T-helper 17 cell (primary cell): ENCODE data around the gene APCDD1. TPM values are rescaled to one million over a fixed set of nuclear protein-coding genes. Genes with fewer than 3 reads are reported as not detected.

Source experiments
- ATAC-seq: fragments of 150-1000 bp; cut with Tn5 transposase; 2 replicates; pipeline ENCODE4 v1.10.0; 2021; ENCODE audit warnings: mild to moderate bottlenecking, moderate library complexity
- DNase-seq, 3 donors: peaks; one replicate each; pipeline versions ENCODE4 v3.0.0 to v3.0.0-alpha.2; 2020 to 2021
- H3K9me3 ChIP-seq: one replicate; pipeline ENCODE4 v1.7.0; 2013; ENCODE audit warnings: low read length, mild to moderate bottlenecking; ENCODE audit not compliant: control insufficient read depth, poor library complexity, severe bottlenecking
- H3K27ac Mint-ChIP-seq: one replicate; pipeline ENCODE4 v1.8.0; 2022; ENCODE audit warnings: mild to moderate bottlenecking, moderate library complexity, mixed read lengths
- H3K27me3 Mint-ChIP-seq: one replicate; pipeline ENCODE4 v1.8.0; 2022; ENCODE audit warnings: mixed read lengths
- H3K36me3 Mint-ChIP-seq: one replicate; pipeline ENCODE4 v1.8.0; 2022; ENCODE audit warnings: low read depth, mixed read lengths
- H3K4me1 Mint-ChIP-seq: one replicate; pipeline ENCODE4 v1.8.0; 2022; ENCODE audit warnings: mild to moderate bottlenecking, mixed read lengths
- H3K4me3 Mint-ChIP-seq: one replicate; pipeline ENCODE4 v1.8.0; 2022; ENCODE audit warnings: mild to moderate bottlenecking, moderate library complexity, mixed read lengths
- total RNA-seq, 4 donors: library from RNA in 2 of 4; stranded (reverse) in 2 of 4; gene quantifications; one replicate each; pipeline ENCODE4 v1.2.3 and lab custom pipeline; 2022 to 2026

Gene APCDD1
- total RNA-seq, 2 donors from 2014 or later, result not detected

- ATAC-seq (no peak), DNase-seq (no peak)
- H3K36me3 Mint-ChIP-seq, result no peaks in the 10 kb centered on the region
- peaks cover 16% of the 10 kb centered on the region for H3K27me3 Mint-ChIP-seq
- no peak overlapping the region for H3K4me3 Mint-ChIP-seq
- H3K4me1 Mint-ChIP-seq, result no peaks in the 10 kb centered on the region
- no peak overlapping the region for H3K27ac Mint-ChIP-seq
- no peaks in the 10 kb centered on the region for H3K9me3 ChIP-seq
Observed at GRCh38 chr18:10418836-10419235, 35.6 kb upstream of the APCDD1 start.

GRCh38 chr18:10419420-10420103, 34.9 kb upstream of the APCDD1 start:
- ATAC-seq, result no peak
- DNase-seq, result no peak
- Mint-ChIP-seq H3K27me3 (peaks cover 23% of the 10 kb centered on the region), H3K27ac (no peak overlapping the region), H3K4me3 (no peak overlapping the region), H3K4me1 (no peaks in the 10 kb centered on the region), H3K36me3 (no peaks in the 10 kb centered on the region)
- H3K9me3 ChIP-seq, result no peaks in the 10 kb centered on the region

- Mint-ChIP-seq H3K4me1 (no peaks in the 10 kb centered on the region), H3K4me3 (no peak overlapping the region), H3K36me3 (no peaks in the 10 kb centered on the region), H3K27ac (no peak overlapping the region), H3K27me3 (peaks cover 20% of the 10 kb centered on the region)
- ATAC-seq (no peak), DNase-seq (no peak)
- no peaks in the 10 kb centered on the region for H3K9me3 ChIP-seq
Observed at GRCh38 chr18:10420561-10421352, 33.7 kb upstream of the APCDD1 start.

DNA sequence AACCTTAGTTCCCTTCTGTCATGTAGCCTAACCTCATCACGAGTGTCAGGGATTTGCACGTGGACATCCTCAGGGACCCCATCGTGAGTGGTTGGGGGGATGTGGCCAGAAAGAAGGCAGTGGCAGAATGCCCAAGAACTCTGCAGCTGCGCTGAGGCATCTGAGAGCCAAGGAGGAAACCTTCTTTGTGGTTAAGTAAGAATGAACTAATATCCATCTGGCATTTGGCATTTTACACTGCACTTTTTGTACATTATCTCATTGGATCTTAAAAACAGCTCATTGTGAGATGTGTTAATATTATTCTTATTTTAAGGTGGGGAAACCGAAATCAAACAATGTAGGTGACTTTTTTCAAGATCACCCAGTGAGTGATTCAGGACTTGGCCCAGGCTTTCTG, 32.6 kb upstream of the APCDD1 start:
- Mint-ChIP-seq H3K36me3 (no peaks in the 10 kb centered on the region), H3K4me3 (no peak overlapping the region), H3K27ac (no peak overlapping the region), H3K4me1 (no peaks in the 10 kb centered on the region), H3K27me3 (peaks cover 24% of the 10 kb centered on the region)
- DNase-seq (no peak), ATAC-seq (no peak)
- no peaks in the 10 kb centered on the region for H3K9me3 ChIP-seq

- no peaks in the 10 kb centered on the region for H3K9me3 ChIP-seq
- H3K36me3 Mint-ChIP-seq, result no peaks in the 10 kb centered on the region
- no peak overlapping the region for H3K27ac Mint-ChIP-seq
- no peak for ATAC-seq
- H3K27me3 Mint-ChIP-seq, result peaks cover 24% of the 10 kb centered on the region
- no peak overlapping the region for H3K4me3 Mint-ChIP-seq
- DNase-seq, result no peak
- H3K4me1 Mint-ChIP-seq, result no peaks in the 10 kb centered on the region
Observed at GRCh38 chr18:10422731-10423130, 31.7 kb upstream of the APCDD1 start.

- Mint-ChIP-seq H3K4me3 (no peak overlapping the region), H3K36me3 (no peaks in the 10 kb centered on the region), H3K27me3 (peaks cover 33% of the 10 kb centered on the region), H3K27ac (no peak overlapping the region), H3K4me1 (peaks cover under 1% of the 10 kb centered on the region)
- ATAC-seq (no peak), DNase-seq (no peak)
- no peaks in the 10 kb centered on the region for H3K9me3 ChIP-seq
Observed at GRCh38 chr18:10424585-10425307, 29.7 kb upstream of the APCDD1 start.

DNA sequence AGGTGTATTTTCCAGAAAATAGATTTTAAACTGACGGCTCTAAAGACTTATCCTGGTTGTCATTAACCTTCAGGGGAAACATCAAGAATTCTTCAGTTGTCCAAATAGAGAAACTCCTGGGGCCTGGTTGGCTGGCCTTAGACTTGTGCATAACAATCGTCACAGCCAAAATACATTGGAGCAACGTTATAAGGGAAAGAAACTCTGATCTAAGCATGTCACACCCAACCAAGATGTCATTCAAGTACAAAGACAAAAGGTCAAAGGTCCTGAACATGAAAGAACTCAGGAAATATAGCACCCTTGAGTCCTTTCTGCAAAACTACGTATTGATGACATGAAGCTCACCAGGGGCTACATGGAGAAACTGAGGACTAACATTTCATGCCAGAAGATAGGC, 23.8 kb upstream of the APCDD1 start:
- DNase-seq, result no peak
- peaks cover 2% of the 10 kb centered on the region for H3K4me1 Mint-ChIP-seq
- peaks cover 2% of the 10 kb centered on the region for H3K36me3 Mint-ChIP-seq
- ATAC-seq, result no peak
- H3K27ac Mint-ChIP-seq, result no peak overlapping the region
- no peaks in the 10 kb centered on the region for H3K9me3 ChIP-seq
- H3K27me3 Mint-ChIP-seq, result peaks cover 29% of the 10 kb centered on the region
- no peak overlapping the region for H3K4me3 Mint-ChIP-seq

GRCh38 chr18:10431680-10432079, 22.8 kb upstream of the APCDD1 start:
- peaks cover 24% of the 10 kb centered on the region for H3K27me3 Mint-ChIP-seq
- no peaks in the 10 kb centered on the region for H3K9me3 ChIP-seq
- H3K4me3 Mint-ChIP-seq, result no peak overlapping the region
- DNase-seq, result no peak
- H3K27ac Mint-ChIP-seq, result no peak overlapping the region
- H3K4me1 Mint-ChIP-seq, result peaks cover 2% of the 10 kb centered on the region
- peaks cover 2% of the 10 kb centered on the region for H3K36me3 Mint-ChIP-seq
- ATAC-seq, result no peak

GRCh38 chr18:10432781-10433180, 21.7 kb upstream of the APCDD1 start:
- H3K4me3 Mint-ChIP-seq, result no peak overlapping the region
- peaks cover 2% of the 10 kb centered on the region for H3K4me1 Mint-ChIP-seq
- no peak for ATAC-seq
- peaks cover 25% of the 10 kb centered on the region for H3K27me3 Mint-ChIP-seq
- no peaks in the 10 kb centered on the region for H3K9me3 ChIP-seq
- H3K36me3 Mint-ChIP-seq, result peaks cover 2% of the 10 kb centered on the region
- no peak for DNase-seq
- no peak overlapping the region for H3K27ac Mint-ChIP-seq

DNA sequence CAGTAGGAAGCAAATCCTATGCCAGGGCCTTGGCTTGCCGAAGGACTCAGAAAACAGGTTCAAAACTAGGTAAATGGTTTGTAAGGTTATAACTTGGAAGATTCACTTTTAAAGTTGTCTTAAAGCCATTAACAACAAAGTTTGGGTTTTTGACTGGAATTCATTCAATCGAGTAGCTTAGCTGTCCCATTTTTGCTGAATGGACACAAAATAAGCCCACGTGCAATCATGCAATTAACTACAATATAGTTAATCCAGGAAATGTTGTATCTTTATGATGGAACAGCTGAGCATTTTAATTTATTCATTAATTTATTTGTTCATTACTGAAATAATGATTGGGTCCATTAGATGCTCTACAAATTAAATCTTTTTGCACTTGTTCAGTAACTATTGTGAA, 18.3 kb upstream of the APCDD1 start:
- Mint-ChIP-seq H3K4me1 (no peaks in the 10 kb centered on the region), H3K27me3 (peaks cover 31% of the 10 kb centered on the region), H3K27ac (no peak overlapping the region), H3K4me3 (no peak overlapping the region), H3K36me3 (no peaks in the 10 kb centered on the region)
- no peaks in the 10 kb centered on the region for H3K9me3 ChIP-seq
- ATAC-seq (no peak), DNase-seq (no peak)

DNA sequence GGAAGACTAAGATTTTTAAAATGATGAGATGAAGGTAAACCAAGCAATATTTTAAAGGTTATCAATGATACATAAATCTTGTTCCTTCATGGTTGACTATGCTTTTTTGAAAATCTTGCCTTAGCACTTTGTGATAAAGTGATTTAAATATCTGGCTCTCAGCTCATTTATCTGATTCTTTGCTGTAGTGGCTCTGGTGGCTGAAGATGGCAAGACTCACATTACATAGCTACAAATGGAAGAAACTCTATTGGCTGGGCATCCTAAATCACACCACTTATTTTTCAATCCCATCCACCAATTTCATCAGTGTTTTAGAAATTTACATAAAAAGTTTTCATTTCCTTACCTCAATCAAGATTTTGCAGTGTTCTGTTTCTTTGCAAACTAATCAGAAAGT, 16.6 kb upstream of the APCDD1 start:
- ATAC-seq, result no peak
- no peak for DNase-seq

DNA sequence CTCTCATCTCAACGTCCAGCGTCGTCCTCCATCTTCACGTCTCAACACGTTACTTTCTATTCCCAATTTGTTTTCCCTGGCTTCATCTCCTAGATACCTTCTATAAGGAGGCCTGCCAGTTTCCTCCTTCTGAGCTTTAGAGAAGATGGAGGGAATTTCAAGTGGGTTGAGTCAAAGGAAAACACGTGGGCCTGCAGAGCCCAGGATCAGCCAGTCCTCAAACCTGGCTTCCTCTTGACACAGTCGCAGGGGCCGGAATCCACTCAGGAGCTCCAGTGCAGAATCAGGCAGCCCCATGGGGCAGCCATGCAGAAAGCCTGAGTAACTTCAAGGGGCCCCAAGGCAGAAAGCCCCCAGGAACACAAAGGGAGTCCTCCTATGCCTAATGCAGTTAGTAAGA, 14.5 kb upstream of the APCDD1 start:
- peaks cover 47% of the 10 kb centered on the region for H3K27me3 Mint-ChIP-seq
- no peak overlapping the region for H3K27ac Mint-ChIP-seq
- ATAC-seq (no peak), DNase-seq (no peak)
- H3K4me3 Mint-ChIP-seq, result no peak overlapping the region
- H3K9me3 ChIP-seq, result no peaks in the 10 kb centered on the region
- H3K36me3 Mint-ChIP-seq, result no peaks in the 10 kb centered on the region
- H3K4me1 Mint-ChIP-seq, result no peaks in the 10 kb centered on the region

More for the DNA sequence above, 16.6 kb upstream of the APCDD1 start:
- H3K4me3 Mint-ChIP-seq, result no peak overlapping the region
- no peaks in the 10 kb centered on the region for H3K9me3 ChIP-seq
- no peaks in the 10 kb centered on the region for H3K36me3 Mint-ChIP-seq
- H3K4me1 Mint-ChIP-seq, result no peaks in the 10 kb centered on the region
- peaks cover 43% of the 10 kb centered on the region for H3K27me3 Mint-ChIP-seq
- no peak overlapping the region for H3K27ac Mint-ChIP-seq

DNA sequence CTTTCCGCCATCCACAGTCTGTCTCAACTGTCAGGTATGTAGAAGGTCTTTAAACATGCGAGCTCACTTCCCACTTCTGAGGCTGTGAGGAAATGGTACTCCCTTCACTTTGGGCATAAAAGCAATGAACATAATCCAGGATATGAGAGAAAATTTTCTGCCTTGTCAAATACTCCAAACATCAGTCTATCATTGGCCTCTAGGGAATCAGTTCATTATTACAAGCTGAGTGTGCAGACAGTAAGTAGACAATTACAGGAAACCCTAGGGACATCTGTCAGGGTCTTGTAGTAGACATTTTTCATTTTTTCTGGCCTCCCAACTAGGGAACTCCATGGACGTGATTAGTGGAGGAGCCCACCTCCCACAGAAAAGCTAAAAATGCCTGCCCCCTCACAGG, 13.6 kb upstream of the APCDD1 start:
- DNase-seq (no peak), ATAC-seq (no peak)
- Mint-ChIP-seq H3K27ac (no peak overlapping the region), H3K4me1 (no peaks in the 10 kb centered on the region), H3K27me3 (peaks cover 51% of the 10 kb centered on the region), H3K36me3 (no peaks in the 10 kb centered on the region), H3K4me3 (no peak overlapping the region)
- no peaks in the 10 kb centered on the region for H3K9me3 ChIP-seq
